GM12865 (cell line): ENCODE results near the gene RDH11.

Experiments used
- DNase-seq: peaks from one replicate; pipeline ENCODE4 v3.0.0; 2010; ENCODE audit warnings: low read depth
- H3K4me3 ChIP-seq: 2 replicates; pipeline ENCODE4 v1.5.1; 2011; ENCODE audit warnings: mild to moderate bottlenecking, low read depth, low read length, control low read depth
- CTCF ChIP-seq: IDR thresholded peaks from 2 replicates; pipeline ENCODE4 v1.5.1; 2011; ENCODE audit warnings: low read length, control low read depth, low read depth, inconsistent platforms; ENCODE audit not compliant: insufficient read depth; ENCODE audit errors: missing control alignments

RDH11 gene

GRCh38 chr14:67733616-67734015, 38.1 kb upstream of the RDH11 start:
- no peak overlapping the region for H3K4me3 ChIP-seq
- no peak for TF ChIP-seq CTCF
- no peak for DNase-seq

GRCh38 chr14:67729072-67729885, 33.7 kb upstream of the RDH11 start:
- no peak for TF ChIP-seq CTCF
- no peak for DNase-seq
- no peak overlapping the region for H3K4me3 ChIP-seq

- no peak overlapping the region for H3K4me3 ChIP-seq
- no peak for DNase-seq
- no peak for TF ChIP-seq CTCF
Observed at GRCh38 chr14:67728258-67728657, 32.7 kb upstream of the RDH11 start.

GRCh38 chr14:67727361-67727760, 31.8 kb upstream of the RDH11 start:
- no peak for TF ChIP-seq CTCF
- H3K4me3 ChIP-seq, result no peak overlapping the region
- DNase-seq, result no peak

GRCh38 chr14:67725171-67725570, 29.6 kb upstream of the RDH11 start:
- DNase-seq, result no peak
- no peak for TF ChIP-seq CTCF
- H3K4me3 ChIP-seq, result no peak overlapping the region

- DNase-seq, result no peak
- no peak for TF ChIP-seq CTCF
- no peak overlapping the region for H3K4me3 ChIP-seq
Observed at GRCh38 chr14:67722293-67722692, 26.7 kb upstream of the RDH11 start.

- no peak for DNase-seq
- TF ChIP-seq CTCF, result no peak
- H3K4me3 ChIP-seq, result no peak overlapping the region
Observed at GRCh38 chr14:67721875-67722274, 26.3 kb upstream of the RDH11 start.
